ENCODE measurements around the gene LECT2. TPM values are rescaled to one million over a fixed set of nuclear protein-coding genes. Genes with fewer than 3 reads are reported as not detected.

LECT2 gene
- polyA plus RNA-seq, 2 donors = not detected

DNA sequence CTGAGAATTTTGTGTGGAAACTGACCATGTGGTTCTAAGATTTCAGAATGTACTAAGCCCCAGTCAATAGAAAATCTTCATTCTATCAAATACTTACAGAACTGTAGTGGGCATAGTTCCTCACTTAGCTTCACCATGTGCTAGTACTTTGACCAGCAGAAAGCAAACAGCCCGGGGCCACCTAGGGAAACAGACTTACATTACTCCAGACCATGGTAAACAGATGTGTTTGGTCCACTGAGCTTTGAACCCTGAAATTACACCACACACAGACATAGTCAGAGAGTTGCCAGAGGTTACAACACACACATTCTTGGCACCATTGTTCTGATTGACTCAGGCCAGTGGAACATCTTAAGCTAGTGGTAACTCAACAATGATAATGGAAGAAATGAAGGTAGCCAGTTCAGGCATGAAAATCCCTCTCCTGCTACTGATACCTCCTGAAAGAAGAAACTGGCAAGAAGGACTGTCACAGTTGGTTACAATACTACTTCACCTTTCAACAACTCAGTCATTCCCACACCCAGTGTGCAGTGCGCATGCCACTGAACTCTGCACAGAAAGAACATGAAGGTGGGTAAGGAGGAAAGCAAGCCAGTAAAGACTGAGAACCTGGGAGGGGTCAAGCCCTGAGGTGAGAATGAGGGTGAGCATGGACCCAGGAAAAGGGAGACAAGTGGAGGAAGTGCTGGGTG is 18.7 kb upstream of the LECT2 start:
- no peak overlapping the region for H3K4me3 ChIP-seq (ENCODE audit: low read depth in 1 of 2, low read length in 2 of 2)
- H3K36me3 ChIP-seq (ENCODE audit: control insufficient read depth in 2 of 2, insufficient read depth in 2 of 2, low read length in 1 of 2) = no peaks in the 10 kb centered on the region
- H3K4me1 ChIP-seq (ENCODE audit: control insufficient read depth in 2 of 2, insufficient read depth in 2 of 2, low read length in 1 of 2) = no peaks in the 10 kb centered on the region
- 80 to 84% methylated on average over 2 of the region's 2 CpGs for WGBS, 2 donors
- no peaks in the 10 kb centered on the region for H3K9me3 ChIP-seq (ENCODE audit: control insufficient read depth in 2 of 2, insufficient read depth in 1 of 2, low read depth in 1 of 2, low read length in 1 of 2)
- H3K27ac ChIP-seq (ENCODE audit: low read depth in 2 of 2, low read length in 1 of 2) = no peak overlapping the region
- peaks cover 0 to 5% of the 10 kb centered on the region in 2 donors for H3K27me3 ChIP-seq (ENCODE audit: control insufficient read depth in 1 of 2, insufficient read depth in 2 of 2, low read length in 2 of 2)

- H3K4me3 ChIP-seq (ENCODE audit: low read depth in 1 of 2, low read length in 2 of 2) = no peak overlapping the region
- no peaks in the 10 kb centered on the region for H3K9me3 ChIP-seq (ENCODE audit: control insufficient read depth in 2 of 2, insufficient read depth in 1 of 2, low read depth in 1 of 2, low read length in 1 of 2)
- H3K27ac ChIP-seq (ENCODE audit: low read depth in 2 of 2, low read length in 1 of 2) = no peak overlapping the region
- WGBS, 2 donors = 0 to 22% methylated on average over 1 of the region's 1 CpG
- H3K36me3 ChIP-seq (ENCODE audit: control insufficient read depth in 2 of 2, insufficient read depth in 2 of 2, low read length in 1 of 2) = no peaks in the 10 kb centered on the region
- no peaks in the 10 kb centered on the region for H3K27me3 ChIP-seq (ENCODE audit: control insufficient read depth in 1 of 2, insufficient read depth in 2 of 2, low read length in 2 of 2)
- no peaks in the 10 kb centered on the region for H3K4me1 ChIP-seq (ENCODE audit: control insufficient read depth in 2 of 2, insufficient read depth in 2 of 2, low read length in 1 of 2)
Observed at GRCh38 chr5:135971701-135972100, 16.9 kb upstream of the LECT2 start.

GRCh38 chr5:135966790-135967189 is 12.0 kb upstream of the LECT2 start:
- Histone ChIP-seq H3K9me3 (ENCODE audit: control insufficient read depth in 2 of 2, insufficient read depth in 1 of 2, low read depth in 1 of 2, low read length in 1 of 2) (no peaks in the 10 kb centered on the region), H3K4me3 (ENCODE audit: low read depth in 1 of 2, low read length in 2 of 2) (no peak overlapping the region), H3K27me3 (ENCODE audit: control insufficient read depth in 1 of 2, insufficient read depth in 2 of 2, low read length in 2 of 2) (no peaks in the 10 kb centered on the region), H3K4me1 (ENCODE audit: control insufficient read depth in 2 of 2, insufficient read depth in 2 of 2, low read length in 1 of 2) (no peaks in the 10 kb centered on the region), H3K36me3 (ENCODE audit: control insufficient read depth in 2 of 2, insufficient read depth in 2 of 2, low read length in 1 of 2) (no peaks in the 10 kb centered on the region), H3K27ac (ENCODE audit: low read depth in 2 of 2, low read length in 1 of 2) (no peak overlapping the region)
- 59 to 64% methylated on average over 3 of the region's 3 CpGs for WGBS, 2 donors

GRCh38 chr5:135966165-135966564 is 11.4 kb upstream of the LECT2 start:
- Histone ChIP-seq H3K27me3 (ENCODE audit: control insufficient read depth in 1 of 2, insufficient read depth in 2 of 2, low read length in 2 of 2) (no peaks in the 10 kb centered on the region), H3K27ac (ENCODE audit: low read depth in 2 of 2, low read length in 1 of 2) (no peak overlapping the region)
- WGBS, 2 donors = 62 to 75% methylated on average over 4 of the region's 4 CpGs

DNA sequence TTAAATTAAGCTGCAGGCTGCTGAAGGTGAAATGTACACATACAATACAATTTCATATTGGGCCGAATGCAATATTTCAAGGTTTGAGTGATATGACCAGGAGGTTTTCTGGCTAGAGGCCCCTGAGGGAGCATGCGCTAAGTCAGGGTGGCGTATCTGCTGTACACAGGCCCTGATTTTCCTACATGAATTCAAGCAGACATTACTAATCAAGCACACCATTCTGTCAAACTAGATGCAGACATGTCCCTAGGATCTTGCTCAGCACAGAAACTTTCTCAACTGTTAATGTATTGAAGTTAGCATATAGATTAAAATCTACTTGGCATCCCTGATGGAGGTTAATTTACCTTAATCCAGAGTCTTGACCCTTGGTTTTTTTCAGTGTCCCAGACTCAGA is 10.7 kb upstream of the LECT2 start:
- Histone ChIP-seq H3K27ac (ENCODE audit: low read depth in 2 of 2, low read length in 1 of 2) (no peak overlapping the region), H3K36me3 (ENCODE audit: control insufficient read depth in 2 of 2, insufficient read depth in 2 of 2, low read length in 1 of 2) (no peaks in the 10 kb centered on the region), H3K4me1 (ENCODE audit: control insufficient read depth in 2 of 2, insufficient read depth in 2 of 2, low read length in 1 of 2) (no peaks in the 10 kb centered on the region), H3K27me3 (ENCODE audit: control insufficient read depth in 1 of 2, insufficient read depth in 2 of 2, low read length in 2 of 2) (no peaks in the 10 kb centered on the region), H3K4me3 (ENCODE audit: low read depth in 1 of 2, low read length in 2 of 2) (no peak overlapping the region), H3K9me3 (ENCODE audit: control insufficient read depth in 2 of 2, insufficient read depth in 1 of 2, low read depth in 1 of 2, low read length in 1 of 2) (no peaks in the 10 kb centered on the region)
- 89 to 95% methylated on average over 3 of the region's 3 CpGs for WGBS, 2 donors

More at GRCh38 chr5:135966165-135966564, 11.4 kb upstream of the LECT2 start:
- H3K9me3 ChIP-seq (ENCODE audit: control insufficient read depth in 2 of 2, insufficient read depth in 1 of 2, low read depth in 1 of 2, low read length in 1 of 2) = no peaks in the 10 kb centered on the region
- no peaks in the 10 kb centered on the region for H3K36me3 ChIP-seq (ENCODE audit: control insufficient read depth in 2 of 2, insufficient read depth in 2 of 2, low read length in 1 of 2)
- no peaks in the 10 kb centered on the region for H3K4me1 ChIP-seq (ENCODE audit: control insufficient read depth in 2 of 2, insufficient read depth in 2 of 2, low read length in 1 of 2)
- no peak overlapping the region for H3K4me3 ChIP-seq (ENCODE audit: low read depth in 1 of 2, low read length in 2 of 2)

- Histone ChIP-seq H3K36me3 (ENCODE audit: control insufficient read depth in 2 of 2, insufficient read depth in 2 of 2, low read length in 1 of 2) (no peaks in the 10 kb centered on the region), H3K4me1 (ENCODE audit: control insufficient read depth in 2 of 2, insufficient read depth in 2 of 2, low read length in 1 of 2) (no peaks in the 10 kb centered on the region), H3K9me3 (ENCODE audit: control insufficient read depth in 2 of 2, insufficient read depth in 1 of 2, low read depth in 1 of 2, low read length in 1 of 2) (no peaks in the 10 kb centered on the region), H3K27ac (ENCODE audit: low read depth in 2 of 2, low read length in 1 of 2) (no peak overlapping the region), H3K4me3 (ENCODE audit: low read depth in 1 of 2, low read length in 2 of 2) (no peak overlapping the region), H3K27me3 (ENCODE audit: control insufficient read depth in 1 of 2, insufficient read depth in 2 of 2, low read length in 2 of 2) (no peaks in the 10 kb centered on the region)
- 71% methylated on average over 1 of the region's 1 CpG for WGBS, 2 donors
Observed at GRCh38 chr5:135964670-135965320, 10.0 kb upstream of the LECT2 start.

DNA sequence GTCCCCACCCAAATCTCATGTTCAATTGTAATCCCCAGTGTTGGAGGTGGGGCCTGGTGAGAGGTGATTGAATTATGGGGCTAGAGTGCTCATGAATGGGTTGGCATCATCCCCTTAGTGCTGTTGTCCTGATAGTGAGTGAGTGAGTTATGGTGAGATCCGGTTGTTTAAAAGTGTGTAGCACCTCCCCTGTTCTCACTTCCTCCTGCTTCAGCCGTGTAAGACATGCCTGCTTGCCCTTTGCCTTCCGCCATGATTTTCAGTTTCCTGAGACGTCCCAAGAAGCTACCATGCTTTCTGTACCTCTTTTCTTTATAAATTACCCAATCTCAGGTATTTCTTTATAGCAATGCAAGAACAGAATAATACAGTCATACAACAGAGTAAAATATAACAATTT is 742 bp upstream of the LECT2 start:
- no peaks in the 10 kb centered on the region for H3K36me3 ChIP-seq (ENCODE audit: control insufficient read depth in 2 of 2, insufficient read depth in 2 of 2, low read length in 1 of 2)
- H3K9me3 ChIP-seq (ENCODE audit: control insufficient read depth in 2 of 2, insufficient read depth in 1 of 2, low read depth in 1 of 2, low read length in 1 of 2) = no peaks in the 10 kb centered on the region
- H3K27me3 ChIP-seq (ENCODE audit: control insufficient read depth in 1 of 2, insufficient read depth in 2 of 2, low read length in 2 of 2) = peaks cover 0 to 3% of the 10 kb centered on the region in 2 donors
- H3K27ac ChIP-seq (ENCODE audit: low read depth in 2 of 2, low read length in 1 of 2) = no peak overlapping the region
- 79 to 87% methylated on average over 4 of the region's 4 CpGs for WGBS, 2 donors
- no peaks in the 10 kb centered on the region for H3K4me1 ChIP-seq (ENCODE audit: control insufficient read depth in 2 of 2, insufficient read depth in 2 of 2, low read length in 1 of 2)
- H3K4me3 ChIP-seq (ENCODE audit: low read depth in 1 of 2, low read length in 2 of 2) = no peak overlapping the region

DNA sequence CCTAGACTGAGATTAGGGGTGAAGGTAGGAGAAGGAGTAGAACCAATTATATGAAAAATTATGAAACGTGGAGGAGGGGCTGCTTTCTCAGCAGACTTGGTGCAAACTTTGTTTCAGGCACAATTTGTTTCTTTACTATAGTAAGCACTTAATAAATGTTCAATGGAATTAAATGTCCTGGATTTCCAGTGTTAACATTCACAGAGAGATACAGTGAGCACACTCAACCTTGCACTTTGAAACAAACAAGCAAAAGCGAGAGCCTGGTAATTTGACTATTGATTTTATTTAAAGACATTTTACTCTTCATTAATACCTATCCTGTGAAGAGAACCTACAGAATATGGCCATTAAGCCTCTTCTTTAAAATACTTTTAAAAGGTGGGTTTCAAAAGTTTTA is 933 bp downstream of the LECT2 start:
- Histone ChIP-seq H3K27ac (ENCODE audit: low read depth in 2 of 2, low read length in 1 of 2) (no peak overlapping the region), H3K4me1 (ENCODE audit: control insufficient read depth in 2 of 2, insufficient read depth in 2 of 2, low read length in 1 of 2) (no peaks in the 10 kb centered on the region), H3K27me3 (ENCODE audit: control insufficient read depth in 1 of 2, insufficient read depth in 2 of 2, low read length in 2 of 2) (peaks cover 0 to 3% of the 10 kb centered on the region in 2 donors), H3K36me3 (ENCODE audit: control insufficient read depth in 2 of 2, insufficient read depth in 2 of 2, low read length in 1 of 2) (no peaks in the 10 kb centered on the region), H3K4me3 (ENCODE audit: low read depth in 1 of 2, low read length in 2 of 2) (no peak overlapping the region), H3K9me3 (ENCODE audit: control insufficient read depth in 2 of 2, insufficient read depth in 1 of 2, low read depth in 1 of 2, low read length in 1 of 2) (no peaks in the 10 kb centered on the region)
- 85 to 88% methylated on average over 2 of the region's 2 CpGs for WGBS, 2 donors

DNA sequence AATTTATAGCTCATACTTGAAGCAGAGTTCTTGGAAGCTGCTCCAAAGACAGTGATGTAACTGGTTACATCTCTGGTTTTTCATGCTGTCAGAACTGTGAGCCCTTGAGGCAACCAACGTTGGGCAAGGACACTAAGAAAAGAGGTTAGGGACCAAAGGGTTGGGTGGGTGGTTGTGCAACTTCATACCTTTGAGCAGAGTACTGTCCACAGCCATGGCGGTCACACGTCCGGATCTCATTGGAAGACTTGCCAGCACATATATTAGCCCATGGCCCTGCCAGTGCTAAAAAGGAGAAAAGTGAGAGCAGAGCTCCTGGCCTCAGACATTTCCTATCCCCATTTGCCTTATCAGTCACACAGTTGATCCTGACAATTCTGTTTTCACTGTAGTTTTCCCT is 2.1 kb downstream of the LECT2 start:
- Histone ChIP-seq H3K27ac (ENCODE audit: low read depth in 2 of 2, low read length in 1 of 2) (no peak overlapping the region), H3K4me3 (ENCODE audit: low read depth in 1 of 2, low read length in 2 of 2) (no peak overlapping the region), H3K4me1 (ENCODE audit: control insufficient read depth in 2 of 2, insufficient read depth in 2 of 2, low read length in 1 of 2) (no peaks in the 10 kb centered on the region), H3K27me3 (ENCODE audit: control insufficient read depth in 1 of 2, insufficient read depth in 2 of 2, low read length in 2 of 2) (peaks cover 0 to 3% of the 10 kb centered on the region in 2 donors), H3K36me3 (ENCODE audit: control insufficient read depth in 2 of 2, insufficient read depth in 2 of 2, low read length in 1 of 2) (no peaks in the 10 kb centered on the region), H3K9me3 (ENCODE audit: control insufficient read depth in 2 of 2, insufficient read depth in 1 of 2, low read depth in 1 of 2, low read length in 1 of 2) (no peaks in the 10 kb centered on the region)
- WGBS, 2 donors = 81 to 88% methylated on average over 4 of the region's 4 CpGs

DNA sequence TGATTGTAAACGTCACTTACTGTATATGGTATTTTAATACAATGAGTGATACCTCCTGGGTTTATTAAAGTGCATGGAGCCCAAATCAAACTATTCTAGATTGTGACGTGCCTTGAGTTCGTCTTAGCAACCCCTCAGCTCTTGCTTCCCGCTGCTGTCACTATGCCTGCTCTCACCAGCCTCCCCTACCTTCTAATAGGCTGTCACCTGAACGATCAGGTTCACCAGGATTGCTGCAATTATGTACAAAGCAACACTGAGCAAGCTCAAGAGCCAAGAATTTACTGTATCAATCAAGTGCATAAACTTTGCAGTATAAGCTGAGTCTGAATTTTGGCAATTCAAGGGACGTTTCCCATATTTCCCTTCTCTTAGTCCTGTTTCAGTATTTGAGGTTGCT is 3.0 kb downstream of the LECT2 start:
- 76 to 82% methylated on average over 6 of the region's 6 CpGs for WGBS, 2 donors
- peaks cover 0 to 3% of the 10 kb centered on the region in 2 donors for H3K27me3 ChIP-seq (ENCODE audit: control insufficient read depth in 1 of 2, insufficient read depth in 2 of 2, low read length in 2 of 2)
- no peak overlapping the region for H3K27ac ChIP-seq (ENCODE audit: low read depth in 2 of 2, low read length in 1 of 2)
- no peaks in the 10 kb centered on the region for H3K36me3 ChIP-seq (ENCODE audit: control insufficient read depth in 2 of 2, insufficient read depth in 2 of 2, low read length in 1 of 2)
- no peaks in the 10 kb centered on the region for H3K9me3 ChIP-seq (ENCODE audit: control insufficient read depth in 2 of 2, insufficient read depth in 1 of 2, low read depth in 1 of 2, low read length in 1 of 2)
- no peaks in the 10 kb centered on the region for H3K4me1 ChIP-seq (ENCODE audit: control insufficient read depth in 2 of 2, insufficient read depth in 2 of 2, low read length in 1 of 2)
- no peak overlapping the region for H3K4me3 ChIP-seq (ENCODE audit: low read depth in 1 of 2, low read length in 2 of 2)
